GM18858 (cell line): ENCODE data around the gene LCN12.
"Not testable (repeated sequence)": the region's sequence is repeated elsewhere in the genome, so short reads cannot be mapped to it uniquely, and the experiment has no call there.

Experiments
- ATAC-seq: cut with Tn5 transposase; IDR thresholded peaks from one replicate; pipeline ENCODE4 v1.9.1; 2021; ENCODE audit not compliant: unreplicated experiment

The LCN12 gene

GRCh38 chr9:136985027-136985602, 33.0 kb downstream of the LCN12 start:
- no peak for ATAC-seq

GRCh38 chr9:136985853-136986252, 33.8 kb downstream of the LCN12 start:
- ATAC-seq = no peak

GRCh38 chr9:136988872-136989271, 36.8 kb downstream of the LCN12 start:
- no peak for ATAC-seq

GRCh38 chr9:136990242-136990911, 38.3 kb downstream of the LCN12 start:
- ATAC-seq = no peak

- ATAC-seq = peak; percentile 39
Measured at GRCh38 chr9:136991993-136992818, 40.1 kb downstream of the LCN12 start, which contains the start of gene PAXX. Gene PAXX, plus strand, starts transcription at chr9:136992422. Its CDS starts 22 bp downstream, at chr9:136992444.

- no peak for ATAC-seq
Measured at GRCh38 chr9:136992819-136993369, 40.8 kb downstream of the LCN12 start.

GRCh38 chr9:136994180-136994887, 42.3 kb downstream of the LCN12 start:
- no peak for ATAC-seq

- ATAC-seq = no peak
Measured at GRCh38 chr9:136994888-136995230, 42.8 kb downstream of the LCN12 start.

GRCh38 chr9:136995362-136995761, 43.3 kb downstream of the LCN12 start:
- ATAC-seq = no peak

GRCh38 chr9:136995772-136996311, 43.8 kb downstream of the LCN12 start:
- no peak for ATAC-seq

GRCh38 chr9:136996361-136997292, 44.6 kb downstream of the LCN12 start, which contains the start of gene CLIC3:
Gene CLIC3, minus strand, starts transcription at chr9:136996568. Its CDS starts 25 bp downstream, at chr9:136996543.
- no peak for ATAC-seq

- ATAC-seq = no peak
Measured at GRCh38 chr9:136997371-136997770, 45.3 kb downstream of the LCN12 start.

GRCh38 chr9:136997830-136998234, 45.8 kb downstream of the LCN12 start:
- ATAC-seq = no peak

- peak; percentile 71 for ATAC-seq
Measured at GRCh38 chr9:137000177-137000930, 48.3 kb downstream of the LCN12 start.

- no peak for ATAC-seq
Measured at GRCh38 chr9:137001857-137002645, 50.0 kb downstream of the LCN12 start.

- no peak for ATAC-seq
Measured at GRCh38 chr9:137002646-137003041, 50.6 kb downstream of the LCN12 start.

- ATAC-seq = not testable (repeated sequence)
Measured at GRCh38 chr9:137004285-137004684, 52.2 kb downstream of the LCN12 start.
